Measurements from ENCODE around the gene SLC4A3.

Gene SLC4A3

GRCh38 chr2:219607931-219608330 lies 19.5 kb upstream of the SLC4A3 start:
- no peak overlapping the region for H3K4me3 ChIP-seq (ENCODE audit: low read depth, low read length)
- no peaks in the 10 kb centered on the region for H3K27me3 ChIP-seq (ENCODE audit: control insufficient read depth, insufficient read depth, low read length)
- H3K4me2 ChIP-seq (ENCODE audit: low read length) = no peak overlapping the region
- no peak for TF ChIP-seq CTCF (IDR thresholded peaks at IDR 0.05)
- H3K9ac ChIP-seq = no peak overlapping the region
- no peaks in the 10 kb centered on the region for H3K79me2 ChIP-seq
- no peak overlapping the region for H2AFZ ChIP-seq
- no peak overlapping the region for H3K27ac ChIP-seq
- H3K36me3 ChIP-seq (ENCODE audit: control insufficient read depth, insufficient read depth, low read length) = no peaks in the 10 kb centered on the region
- no peaks in the 10 kb centered on the region for H3K9me3 ChIP-seq (ENCODE audit: control insufficient read depth, low read length)
- H3K4me1 ChIP-seq = no peaks in the 10 kb centered on the region

- no peaks in the 10 kb centered on the region for H3K4me1 ChIP-seq
- no peaks in the 10 kb centered on the region for H3K9me3 ChIP-seq (ENCODE audit: control insufficient read depth, low read length)
- no peak overlapping the region for H3K4me3 ChIP-seq (ENCODE audit: low read depth, low read length)
- H3K4me2 ChIP-seq (ENCODE audit: low read length) = no peak overlapping the region
- H3K27me3 ChIP-seq (ENCODE audit: control insufficient read depth, insufficient read depth, low read length) = no peaks in the 10 kb centered on the region
- H3K9ac ChIP-seq = no peak overlapping the region
- H3K27ac ChIP-seq = no peak overlapping the region
- no peaks in the 10 kb centered on the region for H3K36me3 ChIP-seq (ENCODE audit: control insufficient read depth, insufficient read depth, low read length)
- no peak for TF ChIP-seq CTCF (IDR thresholded peaks at IDR 0.05)
- no peak overlapping the region for H2AFZ ChIP-seq
- H3K79me2 ChIP-seq = no peaks in the 10 kb centered on the region
These were observed 18.9 kb upstream of the SLC4A3 start for GRCh38 chr2:219608399-219608964.

- no peaks in the 10 kb centered on the region for H3K36me3 ChIP-seq (ENCODE audit: control insufficient read depth, insufficient read depth, low read length)
- H3K4me1 ChIP-seq = no peaks in the 10 kb centered on the region
- H3K79me2 ChIP-seq = no peaks in the 10 kb centered on the region
- no peaks in the 10 kb centered on the region for H3K9me3 ChIP-seq (ENCODE audit: control insufficient read depth, low read length)
- H3K4me3 ChIP-seq (ENCODE audit: low read depth, low read length) = no peak overlapping the region
- no peak overlapping the region for H2AFZ ChIP-seq
- no peak overlapping the region for H3K4me2 ChIP-seq (ENCODE audit: low read length)
- no peak overlapping the region for H3K9ac ChIP-seq
- H3K27me3 ChIP-seq (ENCODE audit: control insufficient read depth, insufficient read depth, low read length) = no peaks in the 10 kb centered on the region
- no peak for TF ChIP-seq CTCF (IDR thresholded peaks at IDR 0.05)
- H3K27ac ChIP-seq = no peak overlapping the region
These were observed 18.2 kb upstream of the SLC4A3 start for GRCh38 chr2:219609149-219609750.

GRCh38 chr2:219611306-219611705 lies 16.1 kb upstream of the SLC4A3 start:
- H3K27ac ChIP-seq = no peak overlapping the region
- no peaks in the 10 kb centered on the region for H3K9me3 ChIP-seq (ENCODE audit: control insufficient read depth, low read length)
- H3K79me2 ChIP-seq = no peaks in the 10 kb centered on the region
- H3K27me3 ChIP-seq (ENCODE audit: control insufficient read depth, insufficient read depth, low read length) = no peaks in the 10 kb centered on the region
- H3K4me2 ChIP-seq (ENCODE audit: low read length) = no peak overlapping the region
- no peak overlapping the region for H2AFZ ChIP-seq
- H3K4me3 ChIP-seq (ENCODE audit: low read depth, low read length) = no peak overlapping the region
- H3K36me3 ChIP-seq (ENCODE audit: control insufficient read depth, insufficient read depth, low read length) = no peaks in the 10 kb centered on the region
- no peak overlapping the region for H3K9ac ChIP-seq
- H3K4me1 ChIP-seq = no peaks in the 10 kb centered on the region
- no peak for TF ChIP-seq CTCF (IDR thresholded peaks at IDR 0.05)

Measured in parathyroid adenoma (tissue), 2 donors.